ENCODE measurements around the gene MOB4.

The MOB4 gene

GRCh38 chr2:197516393-197516761 is 511 bp downstream of the MOB4 start:
- TF ChIP-seq, protein P1, sequence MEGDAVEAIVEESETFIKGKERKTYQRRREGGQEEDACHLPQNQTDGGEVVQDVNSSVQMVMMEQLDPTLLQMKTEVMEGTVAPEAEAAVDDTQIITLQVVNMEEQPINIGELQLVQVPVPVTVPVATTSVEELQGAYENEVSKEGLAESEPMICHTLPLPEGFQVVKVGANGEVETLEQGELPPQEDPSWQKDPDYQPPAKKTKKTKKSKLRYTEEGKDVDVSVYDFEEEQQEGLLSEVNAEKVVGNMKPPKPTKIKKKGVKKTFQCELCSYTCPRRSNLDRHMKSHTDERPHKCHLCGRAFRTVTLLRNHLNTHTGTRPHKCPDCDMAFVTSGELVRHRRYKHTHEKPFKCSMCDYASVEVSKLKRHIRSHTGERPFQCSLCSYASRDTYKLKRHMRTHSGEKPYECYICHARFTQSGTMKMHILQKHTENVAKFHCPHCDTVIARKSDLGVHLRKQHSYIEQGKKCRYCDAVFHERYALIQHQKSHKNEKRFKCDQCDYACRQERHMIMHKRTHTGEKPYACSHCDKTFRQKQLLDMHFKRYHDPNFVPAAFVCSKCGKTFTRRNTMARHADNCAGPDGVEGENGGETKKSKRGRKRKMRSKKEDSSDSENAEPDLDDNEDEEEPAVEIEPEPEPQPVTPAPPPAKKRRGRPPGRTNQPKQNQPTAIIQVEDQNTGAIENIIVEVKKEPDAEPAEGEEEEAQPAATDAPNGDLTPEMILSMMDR (IDR thresholded peaks at IDR 0.05): no peak
- H3K4me3 Mint-ChIP-seq: peak overlapping the region; percentile 99
- peak overlapping the region; percentile 97 for H3K27ac Mint-ChIP-seq
- H3K27me3 Mint-ChIP-seq (ENCODE audit: low read depth, poor library complexity): no peaks in the 10 kb centered on the region
- peaks cover 26% of the 10 kb centered on the region for H3K4me1 Mint-ChIP-seq
- no peak for DNase-seq
- peaks cover 27% of the 10 kb centered on the region for H3K9me3 Mint-ChIP-seq
- peaks cover 41% of the 10 kb centered on the region for H3K36me3 Mint-ChIP-seq (ENCODE audit: low read depth)

DNA sequence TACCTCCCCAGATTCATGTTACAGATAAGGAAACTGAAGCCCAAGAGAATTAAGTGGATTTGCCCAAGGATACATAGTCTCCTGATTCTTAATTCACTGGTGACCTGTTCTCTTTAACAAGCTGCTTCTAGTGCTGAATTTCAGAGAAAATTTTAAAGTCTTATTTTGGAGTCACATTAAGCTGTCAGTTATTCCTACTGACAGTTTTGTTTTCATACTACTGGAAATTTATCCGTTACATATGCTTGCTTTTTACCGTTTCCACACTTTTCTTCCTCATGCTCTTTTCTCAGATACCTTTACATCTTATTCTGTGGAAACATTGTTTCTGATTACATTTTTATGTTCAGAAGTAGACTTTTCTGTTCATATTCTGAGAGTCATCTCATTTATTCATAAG is 1.3 kb downstream of the MOB4 start:
- Mint-ChIP-seq H3K27ac (no peak overlapping the region), H3K4me3 (peak overlapping the region; percentile 99)

GRCh38 chr2:197538412-197538811 is 22.5 kb downstream of the MOB4 start:
- peaks cover 90% of the 10 kb centered on the region for H3K36me3 Mint-ChIP-seq (ENCODE audit: low read depth)
- no peaks in the 10 kb centered on the region for H3K9me3 Mint-ChIP-seq
- no peak for DNase-seq
- no peaks in the 10 kb centered on the region for H3K4me1 Mint-ChIP-seq
- no peaks in the 10 kb centered on the region for H3K27me3 Mint-ChIP-seq (ENCODE audit: low read depth, poor library complexity)
- H3K4me3 Mint-ChIP-seq: no peak overlapping the region
- TF ChIP-seq, protein P1 (IDR thresholded peaks at IDR 0.05): no peak
- H3K27ac Mint-ChIP-seq: no peak overlapping the region

More for the DNA sequence above, 1.3 kb downstream of the MOB4 start:
- no peak for DNase-seq
- Mint-ChIP-seq H3K27me3 (ENCODE audit: low read depth, poor library complexity) (no peaks in the 10 kb centered on the region), H3K4me1 (peaks cover 26% of the 10 kb centered on the region), H3K9me3 (peaks cover 33% of the 10 kb centered on the region), H3K36me3 (ENCODE audit: low read depth) (peaks cover 47% of the 10 kb centered on the region)
- TF ChIP-seq, protein P1 (IDR thresholded peaks at IDR 0.05): no peak

- no peaks in the 10 kb centered on the region for H3K4me1 Mint-ChIP-seq
- TF ChIP-seq, protein P1 (IDR thresholded peaks at IDR 0.05): no peak
- H3K27me3 Mint-ChIP-seq (ENCODE audit: low read depth, poor library complexity): no peaks in the 10 kb centered on the region
- H3K36me3 Mint-ChIP-seq (ENCODE audit: low read depth): peaks cover 92% of the 10 kb centered on the region
- H3K9me3 Mint-ChIP-seq: no peaks in the 10 kb centered on the region
- no peak overlapping the region for H3K4me3 Mint-ChIP-seq
- H3K27ac Mint-ChIP-seq: peak overlapping the region; percentile 18
- DNase-seq: no peak
These were observed 23.9 kb downstream of the MOB4 start for GRCh38 chr2:197539734-197540133.

DNA sequence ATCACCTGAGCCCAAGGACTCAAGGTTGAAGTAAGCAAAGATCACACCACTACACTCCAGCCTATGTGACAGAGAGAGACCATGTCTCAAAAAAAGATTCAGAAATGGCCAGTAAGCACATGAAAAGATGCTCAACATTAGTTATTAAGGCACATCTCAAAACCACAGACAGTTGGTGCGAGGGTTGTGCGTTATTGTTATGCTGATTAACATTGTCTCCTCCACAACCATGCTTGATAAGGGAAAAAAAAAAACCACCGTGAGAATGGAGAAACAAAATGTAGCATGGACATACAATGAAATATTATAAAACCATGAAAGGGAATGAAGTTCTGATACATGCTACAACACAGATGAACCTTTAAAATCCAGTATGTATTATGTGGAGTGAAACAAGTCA is 27.3 kb downstream of the MOB4 start:
- Mint-ChIP-seq H3K27ac (peak overlapping the region; percentile 90), H3K27me3 (ENCODE audit: low read depth, poor library complexity) (no peaks in the 10 kb centered on the region), H3K36me3 (ENCODE audit: low read depth) (peaks cover 91% of the 10 kb centered on the region), H3K9me3 (no peaks in the 10 kb centered on the region), H3K4me1 (no peaks in the 10 kb centered on the region), H3K4me3 (no peak overlapping the region)
- TF ChIP-seq, protein P1 (IDR thresholded peaks at IDR 0.05): no peak
- DNase-seq: no peak

DNA sequence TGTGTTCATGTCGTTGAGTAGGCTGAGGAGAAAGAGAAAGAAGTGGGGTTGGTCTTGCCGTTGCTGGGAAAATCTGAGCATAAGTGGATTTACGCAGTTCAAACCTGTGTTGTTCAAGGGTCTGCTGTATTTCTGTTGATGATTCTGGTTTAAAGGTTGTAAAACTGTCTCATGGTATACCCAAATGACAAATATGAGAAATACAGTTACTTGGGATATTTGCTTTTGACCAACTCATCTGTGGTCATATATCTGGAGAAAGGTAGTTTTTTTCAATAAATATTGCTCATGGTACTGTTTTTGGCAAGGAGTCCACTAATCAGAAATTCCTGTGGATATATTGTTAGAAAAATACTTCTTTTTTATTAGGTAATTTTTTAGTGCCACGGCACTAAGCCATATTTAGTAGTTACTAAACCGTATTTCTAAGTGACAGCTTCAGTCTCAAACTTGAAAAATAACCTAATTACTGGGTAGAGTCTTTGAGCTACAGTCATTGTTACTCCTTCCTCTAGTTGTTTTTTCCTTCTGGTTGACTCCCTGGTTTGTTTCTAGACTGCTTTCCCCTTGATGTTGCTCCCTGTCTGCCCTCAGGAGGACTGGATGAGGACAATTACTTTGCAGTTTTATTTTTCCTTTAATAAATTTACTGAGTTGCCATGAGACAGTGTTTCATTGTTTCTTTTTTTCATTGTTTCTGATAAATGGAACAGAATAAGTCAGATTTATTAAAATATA is 31.5 kb downstream of the MOB4 start:
- H3K4me1 Mint-ChIP-seq: no peaks in the 10 kb centered on the region
- H3K4me3 Mint-ChIP-seq: no peak overlapping the region
- DNase-seq: no peak
- H3K9me3 Mint-ChIP-seq: no peaks in the 10 kb centered on the region
- peak overlapping the region; percentile 30 for H3K27ac Mint-ChIP-seq
- TF ChIP-seq, protein P1 (IDR thresholded peaks at IDR 0.05): no peak
- peaks cover 2% of the 10 kb centered on the region for H3K27me3 Mint-ChIP-seq (ENCODE audit: low read depth, poor library complexity)
- H3K36me3 Mint-ChIP-seq (ENCODE audit: low read depth): peaks cover 89% of the 10 kb centered on the region
